Fibroblast of lung (primary cell): ENCODE results near the gene SHANK1.

Experiments used
- CTCF ChIP-seq, 2 donors: IDR thresholded peaks in 1 of 2; conservative IDR thresholded peaks in 1 of 2; 1 replicate in 1 of 2; 2 replicates in 1 of 2; pipeline ENCODE4 v1.5.1; 2011 to 2012; ENCODE audit warnings: low read length in 2 of 2, control low read depth in 1 of 2, inconsistent platforms in 1 of 2, low read depth in 1 of 2, mild to moderate bottlenecking in 1 of 2
- EZH2 ChIP-seq: IDR thresholded peaks from 2 replicates; pipeline ENCODE4 v1.5.1; 2012; ENCODE audit warnings: low read length, control low read depth, mild to moderate bottlenecking; ENCODE audit errors: missing control alignments

- TF ChIP-seq CTCF (conservative IDR thresholded peaks at IDR 0.05 in 1 of 2, IDR thresholded peaks at IDR 0.05 in 1 of 2; ENCODE audit: low read depth in 1 of 2, low read length in 2 of 2) (no peak), EZH2 (no peak)
Observed at GRCh38 chr19:50720181-50720920, 749 bp upstream of the SHANK1 start.
